ENCODE data around the gene ADM2.

Gene ADM2

DNA sequence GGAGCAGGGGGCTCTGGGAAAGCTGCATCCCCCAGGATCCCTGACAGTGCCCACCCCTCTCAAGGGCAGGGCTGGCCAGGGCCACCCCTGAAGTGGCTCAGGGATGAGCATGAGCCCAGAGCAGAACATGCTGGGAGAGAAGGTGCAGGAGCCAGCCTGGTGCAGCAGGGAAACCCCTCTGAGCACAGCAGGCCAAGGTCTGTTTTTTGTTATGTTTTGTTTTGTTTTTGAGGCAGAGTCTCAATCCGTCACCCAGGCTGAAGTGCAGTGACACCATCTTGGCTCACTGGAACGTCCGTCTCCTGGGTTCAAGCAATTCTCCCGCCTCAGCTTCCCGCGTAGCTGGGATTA lies 5.7 kb upstream of the ADM2 start:
- no peak overlapping the region for H3K27ac ChIP-seq (ENCODE audit: low read depth, low read length)
- peaks cover 12% of the 10 kb centered on the region for H3F3A ChIP-seq (ENCODE audit: control insufficient read depth, insufficient read depth)
- H3K4me1 ChIP-seq (ENCODE audit: control insufficient read depth, low read length), result peaks cover 38% of the 10 kb centered on the region
- TF ChIP-seq, protein P1, sequence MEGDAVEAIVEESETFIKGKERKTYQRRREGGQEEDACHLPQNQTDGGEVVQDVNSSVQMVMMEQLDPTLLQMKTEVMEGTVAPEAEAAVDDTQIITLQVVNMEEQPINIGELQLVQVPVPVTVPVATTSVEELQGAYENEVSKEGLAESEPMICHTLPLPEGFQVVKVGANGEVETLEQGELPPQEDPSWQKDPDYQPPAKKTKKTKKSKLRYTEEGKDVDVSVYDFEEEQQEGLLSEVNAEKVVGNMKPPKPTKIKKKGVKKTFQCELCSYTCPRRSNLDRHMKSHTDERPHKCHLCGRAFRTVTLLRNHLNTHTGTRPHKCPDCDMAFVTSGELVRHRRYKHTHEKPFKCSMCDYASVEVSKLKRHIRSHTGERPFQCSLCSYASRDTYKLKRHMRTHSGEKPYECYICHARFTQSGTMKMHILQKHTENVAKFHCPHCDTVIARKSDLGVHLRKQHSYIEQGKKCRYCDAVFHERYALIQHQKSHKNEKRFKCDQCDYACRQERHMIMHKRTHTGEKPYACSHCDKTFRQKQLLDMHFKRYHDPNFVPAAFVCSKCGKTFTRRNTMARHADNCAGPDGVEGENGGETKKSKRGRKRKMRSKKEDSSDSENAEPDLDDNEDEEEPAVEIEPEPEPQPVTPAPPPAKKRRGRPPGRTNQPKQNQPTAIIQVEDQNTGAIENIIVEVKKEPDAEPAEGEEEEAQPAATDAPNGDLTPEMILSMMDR (IDR thresholded peaks at IDR 0.05; ENCODE audit: low read depth, low read length, poor library complexity, severe bottlenecking), result no peak
- TF ChIP-seq EZH2phosphoT487 (IDR thresholded peaks at IDR 0.05; ENCODE audit: borderline replicate concordance, low read length), result no peak
- H3K9me3 ChIP-seq (ENCODE audit: control insufficient read depth, insufficient read depth, low read length), result no peaks in the 10 kb centered on the region
- no peaks in the 10 kb centered on the region for H3K9me2 ChIP-seq (replicated peaks; ENCODE audit: control insufficient read depth, low read length)
- peaks cover 40% of the 10 kb centered on the region for H3K79me2 ChIP-seq (ENCODE audit: control insufficient read depth, low read length)
- no peaks in the 10 kb centered on the region for H4K20me1 ChIP-seq (ENCODE audit: control insufficient read depth, insufficient read depth, low read depth, low read length)
- H3K36me3 ChIP-seq (ENCODE audit: control insufficient read depth, low read length), result peaks cover 35% of the 10 kb centered on the region
- peak overlapping the region; percentile 82 for H3K4me3 ChIP-seq (ENCODE audit: low read length)
- H3K4me2 ChIP-seq (ENCODE audit: low read length), result peak overlapping the region; percentile 67
- peaks cover 12% of the 10 kb centered on the region; the same call in 1 of the 2 replicates for H3K27me3 ChIP-seq (ENCODE audit: control insufficient read depth, low read length)

- TF ChIP-seq, protein P1 (IDR thresholded peaks at IDR 0.05; ENCODE audit: low read depth, low read length, poor library complexity, severe bottlenecking), result no peak
- no peak for TF ChIP-seq EZH2phosphoT487 (IDR thresholded peaks at IDR 0.05; ENCODE audit: borderline replicate concordance, low read length)
- peaks cover 29% of the 10 kb centered on the region for H3K79me2 ChIP-seq (ENCODE audit: control insufficient read depth, low read length)
- no peaks in the 10 kb centered on the region for H3K9me3 ChIP-seq (ENCODE audit: control insufficient read depth, insufficient read depth, low read length)
- H3K9me2 ChIP-seq (replicated peaks; ENCODE audit: control insufficient read depth, low read length), result no peaks in the 10 kb centered on the region
- H3K4me3 ChIP-seq (ENCODE audit: low read length), result no peak overlapping the region
- peaks cover 21% of the 10 kb centered on the region for H3K27me3 ChIP-seq (ENCODE audit: control insufficient read depth, low read length)
- H3K4me2 ChIP-seq (ENCODE audit: low read length), result no peak overlapping the region
- H3K27ac ChIP-seq (ENCODE audit: low read depth, low read length), result no peak overlapping the region
- H3K36me3 ChIP-seq (ENCODE audit: control insufficient read depth, low read length), result peaks cover 23% of the 10 kb centered on the region
- H4K20me1 ChIP-seq (ENCODE audit: control insufficient read depth, insufficient read depth, low read depth, low read length), result no peaks in the 10 kb centered on the region
- H3F3A ChIP-seq (ENCODE audit: control insufficient read depth, insufficient read depth), result peaks cover 2% of the 10 kb centered on the region
- H3K4me1 ChIP-seq (ENCODE audit: control insufficient read depth, low read length), result peaks cover 31% of the 10 kb centered on the region
These were observed 4.5 kb upstream of the ADM2 start for GRCh38 chr22:50476868-50477267.

DNA sequence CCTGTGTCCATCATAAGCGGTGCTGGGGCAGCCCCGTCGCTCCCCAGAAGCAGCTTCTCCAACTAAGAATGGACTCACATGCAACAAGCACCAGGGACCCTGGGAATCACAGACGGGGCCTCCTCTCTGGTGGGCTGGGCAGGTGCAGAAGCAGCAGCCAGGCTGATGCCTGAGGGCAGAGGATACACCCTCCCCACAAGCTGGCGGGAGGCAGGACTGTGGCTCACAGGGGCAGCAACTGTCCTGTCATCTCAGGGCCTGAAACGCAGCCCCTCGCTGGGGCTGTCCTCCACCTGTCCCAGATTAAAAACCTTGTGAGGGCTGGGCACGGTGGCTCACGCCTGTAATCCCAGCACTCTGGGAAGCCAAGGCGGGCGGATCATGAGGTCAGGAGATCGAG lies 3.4 kb upstream of the ADM2 start:
- no peak overlapping the region for H3K4me2 ChIP-seq (ENCODE audit: low read length)

More for the DNA sequence above, 3.4 kb upstream of the ADM2 start:
- Histone ChIP-seq H4K20me1 (ENCODE audit: control insufficient read depth, insufficient read depth, low read depth, low read length) (no peaks in the 10 kb centered on the region), H3K9me3 (ENCODE audit: control insufficient read depth, insufficient read depth, low read length) (no peaks in the 10 kb centered on the region), H3K4me3 (ENCODE audit: low read length) (no peak overlapping the region), H3K36me3 (ENCODE audit: control insufficient read depth, low read length) (peaks cover 12% of the 10 kb centered on the region), H3K4me1 (ENCODE audit: control insufficient read depth, low read length) (peaks cover 25% of the 10 kb centered on the region), H3K27ac (ENCODE audit: low read depth, low read length) (no peak overlapping the region), H3F3A (ENCODE audit: control insufficient read depth, insufficient read depth) (no peaks in the 10 kb centered on the region), H3K27me3 (ENCODE audit: control insufficient read depth, low read length) (peaks cover 31% of the 10 kb centered on the region), H3K9me2 (replicated peaks; ENCODE audit: control insufficient read depth, low read length) (no peaks in the 10 kb centered on the region), H3K79me2 (ENCODE audit: control insufficient read depth, low read length) (peaks cover 18% of the 10 kb centered on the region)
- TF ChIP-seq EZH2phosphoT487 (IDR thresholded peaks at IDR 0.05; ENCODE audit: borderline replicate concordance, low read length), result no peak
- TF ChIP-seq, protein P1 (IDR thresholded peaks at IDR 0.05; ENCODE audit: low read depth, low read length, poor library complexity, severe bottlenecking), result no peak
